Natural killer cell treated with Interleukin-12 subunit alpha and Interleukin-12 subunit beta and Interleukin-15 and Interleukin-18, amount 100 ng/mL, for 72 hours (primary cell): Measurements from ENCODE around the gene C2CD2. TPM values are rescaled to one million over a fixed set of nuclear protein-coding genes. Genes with fewer than 3 reads are reported as not detected.

ENCODE experiments used
- ATAC-seq, 2 donors: fragments of 150-1000 bp; cut with Tn5 transposase in 1 of 2; sonication (Bioruptor Pico), chemical (Tn5 transposase) in 1 of 2; 2 replicates each; pipeline ENCODE4 v1.10.0; 2021
- DNase-seq: peaks from one replicate; pipeline ENCODE4 v3.0.0; 2022; ENCODE audit warnings: low spot score
- H3K27ac Mint-ChIP-seq, 2 donors: 1 replicate in 1 of 2; 2 replicates in 1 of 2; pipeline ENCODE4 v1.8.0; 2022; ENCODE audit warnings: mixed read lengths in 2 of 2, mild to moderate bottlenecking in 1 of 2, moderate library complexity in 1 of 2
- H3K27me3 Mint-ChIP-seq, 2 donors: 1 replicate in 1 of 2; 2 replicates in 1 of 2; pipeline ENCODE4 v1.8.0; 2022; ENCODE audit warnings: mixed read lengths in 2 of 2
- H3K36me3 Mint-ChIP-seq: one replicate; pipeline ENCODE4 v1.8.0; 2022; ENCODE audit warnings: mixed read lengths
- H3K4me1 Mint-ChIP-seq, 2 donors: 1 replicate in 1 of 2; 2 replicates in 1 of 2; pipeline ENCODE4 v1.8.0; 2022; ENCODE audit warnings: low read depth in 2 of 2, mixed read lengths in 2 of 2, mild to moderate bottlenecking in 1 of 2
- H3K4me3 Mint-ChIP-seq: one replicate; pipeline ENCODE4 v1.8.0; 2022; ENCODE audit warnings: mixed read lengths
- H3K9me3 Mint-ChIP-seq: 2 replicates; pipeline ENCODE4 v1.8.0; 2022; ENCODE audit warnings: mixed read lengths
- total RNA-seq, 2 donors: library from RNA; stranded (reverse); gene quantifications; one replicate each; pipeline ENCODE4 v1.2.3, GENCODE V29; 2022

C2CD2 gene
- total RNA-seq, 2 donors from 2014 or later: 1.4 to 2.2 TPM

DNA sequence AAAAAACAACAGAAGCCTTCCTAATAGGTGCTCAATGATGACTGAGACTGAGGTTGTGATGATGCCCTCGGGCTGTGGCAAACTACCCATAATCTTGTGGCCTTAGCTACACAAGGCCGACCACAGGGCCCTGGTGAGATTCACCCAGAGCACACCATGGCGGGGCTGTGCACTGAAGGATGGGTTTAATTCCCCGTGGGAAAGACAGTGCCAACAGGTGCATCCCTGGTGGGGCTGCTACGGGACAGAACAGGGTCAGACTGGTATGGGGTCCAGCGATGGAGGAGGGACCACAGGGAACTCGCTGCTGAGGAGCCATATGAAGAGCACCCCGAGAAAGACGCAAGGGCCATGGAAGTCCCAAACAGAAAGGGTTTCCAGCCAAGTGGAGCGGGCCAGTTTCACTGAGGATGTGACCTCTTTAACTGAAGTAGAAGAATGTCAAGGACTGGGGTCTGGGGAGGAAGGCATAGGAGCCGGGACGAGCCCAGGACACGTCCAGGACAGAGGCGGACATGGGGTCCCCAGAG, 96.0 kb downstream of the C2CD2 start:
- Mint-ChIP-seq H3K27me3 (no peaks in the 10 kb centered on the region), H3K27ac (no peak overlapping the region), H3K4me3 (no peak overlapping the region), H3K36me3 (peaks cover 11% of the 10 kb centered on the region), H3K9me3 (no peaks in the 10 kb centered on the region), H3K4me1 (peaks cover 0 to 5% of the 10 kb centered on the region in 2 donors)
- no peak for DNase-seq
- ATAC-seq: no peak

DNA sequence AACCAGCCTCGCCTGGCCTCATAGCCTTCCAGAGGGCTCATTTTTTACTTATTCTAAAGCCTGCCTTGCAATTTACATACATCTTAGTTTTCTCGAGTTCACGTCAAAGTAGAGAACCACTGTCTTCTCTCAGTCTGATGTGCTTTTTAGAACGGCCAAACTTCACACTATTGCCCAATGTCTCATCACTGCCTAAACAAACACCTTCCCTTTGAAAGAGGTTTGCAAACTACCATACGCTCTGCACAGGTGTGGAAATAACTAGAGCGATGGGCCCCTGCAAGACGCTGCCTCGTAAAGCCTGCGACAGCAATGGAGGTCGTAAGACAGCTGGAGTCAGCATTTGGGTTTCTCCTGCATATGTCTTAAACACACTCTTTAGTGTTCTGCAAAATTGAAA, 97.2 kb downstream of the C2CD2 start:
- no peak for DNase-seq
- H3K4me1 Mint-ChIP-seq: peaks cover 0 to 2% of the 10 kb centered on the region in 2 donors
- ATAC-seq: no peak
- H3K27ac Mint-ChIP-seq: no peak overlapping the region
- no peaks in the 10 kb centered on the region for H3K27me3 Mint-ChIP-seq
- H3K9me3 Mint-ChIP-seq: no peaks in the 10 kb centered on the region
- no peak overlapping the region for H3K4me3 Mint-ChIP-seq
- peaks cover 11% of the 10 kb centered on the region for H3K36me3 Mint-ChIP-seq

- Mint-ChIP-seq H3K36me3 (peaks cover 11% of the 10 kb centered on the region), H3K9me3 (no peaks in the 10 kb centered on the region), H3K27ac (no peak overlapping the region), H3K4me1 (peaks cover 0 to 3% of the 10 kb centered on the region in 2 donors), H3K4me3 (no peak overlapping the region), H3K27me3 (no peaks in the 10 kb centered on the region)
- ATAC-seq: no peak
- no peak for DNase-seq
Measured at GRCh38 chr21:41854426-41854995, 99.3 kb downstream of the C2CD2 start.

DNA sequence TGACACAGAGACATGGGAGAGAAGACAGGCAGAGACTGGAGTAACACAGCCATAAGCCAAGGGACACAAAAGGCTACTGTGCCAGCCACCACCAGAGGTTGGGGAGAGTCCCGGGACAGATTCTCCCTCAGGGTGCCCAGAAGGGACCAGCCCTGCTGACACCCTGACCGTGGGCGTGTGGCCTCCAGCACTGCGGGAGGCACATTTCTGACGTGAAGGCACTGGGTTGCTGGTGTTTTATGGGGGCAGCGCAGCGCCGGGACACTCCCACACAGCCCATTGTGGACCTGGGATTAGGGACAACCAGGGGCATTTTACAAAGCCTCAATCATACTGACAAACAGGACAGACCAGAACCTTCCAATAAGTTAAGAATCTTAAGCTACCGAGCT, 100.9 kb downstream of the C2CD2 start:
- Mint-ChIP-seq H3K27ac (no peak overlapping the region), H3K27me3 (no peaks in the 10 kb centered on the region), H3K4me1 (peaks cover 0 to 3% of the 10 kb centered on the region in 2 donors), H3K4me3 (no peak overlapping the region), H3K36me3 (peaks cover 11% of the 10 kb centered on the region), H3K9me3 (no peaks in the 10 kb centered on the region)
- no peak for ATAC-seq
- DNase-seq: no peak

DNA sequence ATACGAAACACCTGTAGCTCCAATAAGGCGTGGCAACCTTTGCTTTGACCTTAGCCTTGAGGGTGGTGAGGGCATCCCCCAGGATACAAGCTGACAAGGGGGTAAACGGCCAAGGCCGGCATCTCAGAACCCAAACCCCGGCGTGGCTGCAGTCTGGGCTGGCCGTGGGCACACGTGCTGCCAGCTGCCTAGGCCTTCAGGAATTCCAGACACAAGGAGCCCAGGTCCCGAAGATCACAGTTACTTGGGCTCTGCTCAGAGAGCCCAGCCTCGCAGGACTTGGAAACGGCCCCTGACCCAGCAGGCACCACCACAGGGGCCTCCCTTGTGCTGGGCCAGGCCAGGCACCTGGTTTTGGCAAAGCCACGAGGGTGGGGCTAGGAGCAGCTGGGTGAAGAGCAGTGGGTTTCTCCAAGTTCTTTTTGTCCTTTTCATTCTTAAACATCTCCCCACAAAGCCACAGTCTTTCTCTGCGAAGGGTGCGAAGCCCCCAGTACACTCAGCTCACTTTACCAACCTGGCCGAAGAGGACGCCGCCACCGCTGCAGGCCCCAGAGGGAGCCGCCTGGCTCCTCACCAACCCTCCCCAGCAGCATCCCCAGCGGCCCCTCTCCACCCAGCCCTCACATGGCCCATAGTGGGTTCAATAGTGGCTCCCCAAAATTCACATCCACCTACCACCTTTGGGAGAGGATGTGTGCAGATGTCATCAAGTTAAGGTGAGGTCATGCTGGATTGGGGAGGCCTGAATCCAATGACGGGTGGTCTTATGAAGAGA, 101.5 kb downstream of the C2CD2 start:
- Mint-ChIP-seq H3K4me3 (no peak overlapping the region), H3K4me1 (peaks cover 0 to 3% of the 10 kb centered on the region in 2 donors), H3K36me3 (peaks cover 11% of the 10 kb centered on the region), H3K9me3 (no peaks in the 10 kb centered on the region), H3K27me3 (no peaks in the 10 kb centered on the region), H3K27ac (no peak overlapping the region)
- ATAC-seq (no peak), DNase-seq (no peak)

GRCh38 chr21:41851090-41851790, 102.6 kb downstream of the C2CD2 start:
- H3K4me3 Mint-ChIP-seq: no peak overlapping the region
- no peaks in the 10 kb centered on the region for H3K27me3 Mint-ChIP-seq
- ATAC-seq (no peak), DNase-seq (no peak)
- peaks cover 5% of the 10 kb centered on the region for H3K36me3 Mint-ChIP-seq
- H3K4me1 Mint-ChIP-seq: peaks cover 0 to 3% of the 10 kb centered on the region in 2 donors
- H3K9me3 Mint-ChIP-seq: no peaks in the 10 kb centered on the region
- H3K27ac Mint-ChIP-seq: no peak overlapping the region

GRCh38 chr21:41850085-41850484, 103.7 kb downstream of the C2CD2 start:
- Mint-ChIP-seq H3K27ac (no peak overlapping the region), H3K36me3 (peaks cover 5% of the 10 kb centered on the region), H3K4me3 (no peak overlapping the region), H3K9me3 (no peaks in the 10 kb centered on the region), H3K4me1 (peaks cover 0 to 3% of the 10 kb centered on the region in 2 donors), H3K27me3 (no peaks in the 10 kb centered on the region)
- DNase-seq: no peak
- no peak for ATAC-seq

DNA sequence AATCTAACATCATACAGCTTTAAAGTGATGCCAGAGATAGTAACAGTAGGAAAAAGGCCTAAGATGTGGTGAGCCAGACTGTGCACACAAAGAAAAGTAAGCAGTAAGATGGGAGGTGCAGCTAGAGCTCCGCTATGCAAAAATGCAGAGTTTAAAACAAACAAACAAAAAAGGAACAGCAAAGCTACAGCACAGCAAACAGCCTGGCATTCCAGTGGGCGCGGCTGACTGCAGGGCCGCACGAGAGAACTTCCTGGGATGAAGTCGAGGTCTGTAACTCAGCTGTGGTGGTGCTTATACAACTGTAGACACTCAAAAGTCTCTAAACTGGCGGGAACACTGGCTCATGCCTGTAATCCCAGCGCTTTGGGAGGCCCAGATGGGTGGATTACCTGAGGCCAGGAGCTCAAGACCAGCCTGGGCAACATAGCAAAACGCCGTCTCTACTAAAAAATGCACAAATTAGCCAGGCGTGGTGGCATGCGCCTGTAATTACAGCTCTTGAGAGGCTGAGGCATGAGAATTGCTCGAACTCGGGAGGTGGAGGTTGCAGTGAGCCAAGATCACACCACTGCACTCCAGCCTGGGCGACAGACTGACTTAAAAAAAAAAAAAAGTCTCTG, 104.7 kb downstream of the C2CD2 start:
- no peak overlapping the region for H3K4me3 Mint-ChIP-seq
- no peak overlapping the region for H3K27ac Mint-ChIP-seq
- ATAC-seq (no peak), DNase-seq (no peak)
- no peaks in the 10 kb centered on the region for H3K9me3 Mint-ChIP-seq
- H3K27me3 Mint-ChIP-seq: no peaks in the 10 kb centered on the region
- H3K4me1 Mint-ChIP-seq: peaks cover 0 to 5% of the 10 kb centered on the region in 2 donors
- H3K36me3 Mint-ChIP-seq: no peaks in the 10 kb centered on the region

DNA sequence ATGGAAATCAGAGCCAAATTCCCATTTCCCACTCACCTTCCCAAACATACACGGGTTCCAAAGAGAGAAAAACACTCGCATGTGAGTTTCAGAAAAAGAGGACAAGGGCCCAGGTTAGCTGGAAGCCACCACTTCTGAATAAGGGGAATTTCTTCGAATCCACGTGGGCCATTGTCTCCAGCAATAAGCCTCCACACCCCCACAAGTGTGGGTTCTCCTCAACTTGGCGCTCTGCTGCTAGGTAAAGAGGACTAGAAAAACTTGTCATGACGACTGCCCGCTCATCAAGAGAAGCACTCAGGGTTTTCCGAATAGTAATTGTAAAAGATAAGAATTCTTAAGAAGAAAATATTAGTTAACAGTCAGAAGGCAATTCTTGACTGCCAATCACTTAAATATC, 105.3 kb downstream of the C2CD2 start:
- H3K27me3 Mint-ChIP-seq: no peaks in the 10 kb centered on the region
- no peaks in the 10 kb centered on the region for H3K36me3 Mint-ChIP-seq
- no peak overlapping the region for H3K27ac Mint-ChIP-seq
- ATAC-seq (no peak), DNase-seq (no peak)
- peaks cover 0 to 6% of the 10 kb centered on the region in 2 donors for H3K4me1 Mint-ChIP-seq
- no peaks in the 10 kb centered on the region for H3K9me3 Mint-ChIP-seq
- H3K4me3 Mint-ChIP-seq: no peak overlapping the region

- no peak for DNase-seq
- H3K36me3 Mint-ChIP-seq: no peaks in the 10 kb centered on the region
- no peak for ATAC-seq
Measured at GRCh38 chr21:41847066-41847804, 106.6 kb downstream of the C2CD2 start.

GRCh38 chr21:41846536-41846935, 107.3 kb downstream of the C2CD2 start:
- Mint-ChIP-seq H3K4me3 (no peak overlapping the region), H3K27ac (no peak overlapping the region), H3K9me3 (no peaks in the 10 kb centered on the region), H3K36me3 (no peaks in the 10 kb centered on the region), H3K27me3 (no peaks in the 10 kb centered on the region), H3K4me1 (peaks cover 0 to 6% of the 10 kb centered on the region in 2 donors)
- no peak for ATAC-seq
- no peak for DNase-seq

More at GRCh38 chr21:41847066-41847804, 106.6 kb downstream of the C2CD2 start:
- Mint-ChIP-seq H3K4me1 (peaks cover 0 to 6% of the 10 kb centered on the region in 2 donors), H3K9me3 (no peaks in the 10 kb centered on the region), H3K27ac (no peak overlapping the region), H3K27me3 (no peaks in the 10 kb centered on the region), H3K4me3 (no peak overlapping the region)

DNA sequence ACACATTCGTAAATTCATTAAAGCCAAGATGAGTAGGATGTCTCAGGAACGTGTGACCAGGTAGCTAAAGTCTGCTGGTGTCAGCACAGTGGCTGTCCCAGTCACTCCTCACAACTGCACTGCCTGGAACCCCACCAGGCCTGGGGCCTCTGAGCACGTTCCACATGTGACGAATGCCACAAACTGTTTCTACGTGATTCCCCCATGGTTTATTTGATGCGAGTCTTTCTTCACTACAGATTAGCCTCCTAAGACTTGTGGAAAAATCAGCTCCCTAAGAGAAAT, 107.8 kb downstream of the C2CD2 start:
- H3K4me1 Mint-ChIP-seq: peaks cover 0 to 6% of the 10 kb centered on the region in 2 donors
- H3K36me3 Mint-ChIP-seq: peaks cover 5% of the 10 kb centered on the region
- DNase-seq (no peak), ATAC-seq (no peak)
- peaks cover 3% of the 10 kb centered on the region for H3K9me3 Mint-ChIP-seq
- H3K27ac Mint-ChIP-seq: no peak overlapping the region
- H3K4me3 Mint-ChIP-seq: no peak overlapping the region
- H3K27me3 Mint-ChIP-seq: no peaks in the 10 kb centered on the region

DNA sequence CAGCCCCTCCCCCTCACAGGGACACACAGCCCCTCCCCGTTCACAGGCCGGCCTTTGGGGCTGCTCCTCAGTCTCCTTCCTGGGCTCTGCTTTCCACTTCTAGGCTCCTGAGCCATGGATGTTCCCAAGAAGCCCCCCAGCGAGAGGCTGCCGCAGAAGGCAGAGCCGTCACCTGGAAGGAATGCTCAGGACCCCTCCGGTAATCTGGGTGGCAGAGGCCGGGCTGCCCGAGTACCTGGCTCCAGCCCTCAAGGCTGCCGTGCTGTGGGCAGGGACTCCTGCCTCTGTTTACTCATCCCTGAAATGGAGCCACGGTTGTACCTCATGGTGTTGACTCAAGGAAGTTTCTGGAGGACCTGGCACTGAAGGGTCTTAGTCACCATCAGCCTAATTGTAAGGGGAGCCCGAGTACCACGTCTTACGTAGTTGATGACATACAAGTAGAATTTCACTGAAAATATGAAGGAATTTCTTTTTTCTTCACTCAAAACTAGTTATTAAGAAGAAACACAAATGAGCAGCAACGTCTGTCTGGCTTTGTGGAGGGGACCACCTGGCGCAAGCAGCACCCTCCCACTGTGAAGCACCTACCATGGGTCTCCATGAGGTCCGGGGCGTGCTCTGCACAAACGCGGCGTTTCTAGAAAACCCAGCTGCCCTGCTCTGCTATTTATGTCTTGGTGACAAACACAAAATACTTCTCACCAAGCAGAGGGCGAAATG, 108.3 kb downstream of the C2CD2 start:
- Mint-ChIP-seq H3K27me3 (no peaks in the 10 kb centered on the region), H3K36me3 (peaks cover 10% of the 10 kb centered on the region), H3K9me3 (peaks cover 6% of the 10 kb centered on the region), H3K27ac (no peak overlapping the region), H3K4me3 (no peak overlapping the region), H3K4me1 (peaks cover 0 to 2% of the 10 kb centered on the region in 2 donors)
- no peak for ATAC-seq
- no peak for DNase-seq
